Breast epithelium (tissue), 4 donors: ENCODE data around the gene PKM. TPM values are rescaled to one million over a fixed set of nuclear protein-coding genes. Genes with fewer than 3 reads are reported as not detected.

ENCODE experiments used
- DNase-seq, 2 donors: peaks; one replicate each; pipeline ENCODE4 v3.0.0-alpha.2; 2019; ENCODE audit warnings: low spot score in 2 of 2
- H3K27ac ChIP-seq, 2 donors: fragments of 200-600 bp; sonication (generic) in 1 of 2; one replicate each; pipeline ENCODE4 v1.5.1; 2016 to 2019; ENCODE audit warnings: mild to moderate bottlenecking in 1 of 2
- H3K27me3 ChIP-seq, 2 donors: fragments of 200-600 bp; sonication (generic) in 1 of 2; one replicate each; pipeline versions ENCODE4 v1.5.1 to v1.6.0; 2017 to 2019; ENCODE audit warnings: control low read depth in 1 of 2, mild to moderate bottlenecking in 1 of 2
- H3K36me3 ChIP-seq: fragments of 200-600 bp; one replicate; pipeline ENCODE4 v1.5.1; 2019
- H3K4me1 ChIP-seq, 2 donors: fragments of 200-600 bp; sonication (generic); one replicate each; pipeline ENCODE4 v1.5.1; 2016 to 2019; ENCODE audit warnings: control low read depth in 1 of 2
- H3K4me3 ChIP-seq, 3 donors: fragments of 200-600 bp; sonication (generic); 1 replicate in 2 of 3; 2 replicates in 1 of 3; pipeline ENCODE4 v1.5.1; 2016 to 2019; ENCODE audit warnings: mild to moderate bottlenecking in 3 of 3, moderate library complexity in 2 of 3
- H3K9me3 ChIP-seq, 2 donors: fragments of 200-600 bp; sonication (generic) in 1 of 2; one replicate each; pipeline ENCODE4 v1.5.1; 2016 to 2019; ENCODE audit warnings: control low read depth in 1 of 2
- CTCF ChIP-seq, 3 donors: fragments of 450-650 bp; IDR thresholded peaks; one replicate each; pipeline ENCODE4 v1.5.1; 2016 to 2017; ENCODE audit warnings: antibody characterized with exemption in 3 of 3, mild to moderate bottlenecking in 3 of 3, moderate library complexity in 3 of 3
- POLR2A ChIP-seq: fragments of 450-650 bp; IDR thresholded peaks from one replicate; pipeline ENCODE4 v1.6.1; 2016; ENCODE audit warnings: antibody characterized with exemption, mild to moderate bottlenecking, moderate library complexity
- POLR2AphosphoS5 ChIP-seq, 3 donors: sonication (generic); formaldehyde crosslinking; IDR thresholded peaks; one replicate each; pipeline ENCODE4 v1.6.1; 2017; ENCODE audit warnings: antibody characterized with exemption in 3 of 3
- intact Hi-C: fragments of 100-400 bp; cut with DNase I; formaldehyde crosslinking; loops from one replicate; pipeline ENCODE4 v1.15.1; 2023; ENCODE audit warnings: low total_unique reads
- total RNA-seq, 3 donors: library from RNA; depleted of rRNA; stranded (reverse); fragments of >200 nt; gene quantifications; one replicate each; pipeline ENCODE4 v1.1.0, GENCODE V29; 2016

The PKM gene
- total RNA-seq, 3 donors from 2014 or later = 212 to 476 (median 367) TPM

GRCh38 chr15:72199721-72200212 is 31.2 kb downstream of the PKM start:
- peaks cover 14% of the 10 kb centered on the region for H3K36me3 ChIP-seq
- peaks cover 6 to 12% of the 10 kb centered on the region in 2 donors for H3K4me1 ChIP-seq
- H3K27me3 ChIP-seq = no peaks in the 10 kb centered on the region
- peak; percentile 76 to 81 for DNase-seq
- no peaks in the 10 kb centered on the region for H3K9me3 ChIP-seq
- TF ChIP-seq POLR2A (no peak), POLR2AphosphoS5 (IDR thresholded peaks at IDR 0.05) (peak in 1 of 3 donors; percentile 64), CTCF (IDR thresholded peaks at IDR 0.05) (peak; percentile 80 to 93 (median 86))
- peak overlapping the region; percentile 17 to 30 for H3K27ac ChIP-seq
- H3K4me3 ChIP-seq = no peak overlapping the region
- intact Hi-C loops = loop anchor here (10.0 kb wide), 1 partner anchor 75 kb away; the partner anchor contains the start of gene PARP6

DNA sequence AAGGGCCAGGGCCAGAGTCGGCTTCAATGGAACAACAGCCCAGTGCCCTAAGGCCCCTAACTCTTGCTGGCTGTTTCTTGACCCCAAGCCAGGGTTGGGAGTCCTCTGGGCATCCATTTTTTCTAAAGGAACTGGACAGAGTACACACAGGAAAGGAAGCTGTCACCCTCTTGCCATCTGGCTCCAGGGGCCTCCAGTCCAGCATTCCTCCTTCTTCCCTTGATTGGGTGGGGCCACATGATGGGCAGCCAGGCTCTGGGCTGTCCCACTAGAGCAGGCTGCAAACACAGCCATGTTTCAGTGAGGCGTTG is 31.8 kb downstream of the PKM start:
- Histone ChIP-seq H3K4me1 (peaks cover 6 to 11% of the 10 kb centered on the region in 2 donors), H3K9me3 (no peaks in the 10 kb centered on the region), H3K27ac (peak overlapping the region in 1 of 2 donors; percentile 30), H3K27me3 (no peaks in the 10 kb centered on the region), H3K36me3 (peaks cover 12% of the 10 kb centered on the region), H3K4me3 (no peak overlapping the region)
- DNase-seq = no peak
- no peak for TF ChIP-seq POLR2A
- TF ChIP-seq POLR2AphosphoS5 (IDR thresholded peaks at IDR 0.05) = no peak
- no peak for TF ChIP-seq CTCF (IDR thresholded peaks at IDR 0.05)
- intact Hi-C loops = no loop called here

GRCh38 chr15:72198356-72199204 is 32.4 kb downstream of the PKM start:
- TF ChIP-seq POLR2A (no peak), CTCF (IDR thresholded peaks at IDR 0.05) (no peak), POLR2AphosphoS5 (IDR thresholded peaks at IDR 0.05) (no peak)
- intact Hi-C loops = no loop called here
- H3K27ac ChIP-seq = peak overlapping the region; percentile 84 to 90
- no peaks in the 10 kb centered on the region for H3K9me3 ChIP-seq
- peaks cover 4 to 5% of the 10 kb centered on the region in 2 donors for H3K4me1 ChIP-seq
- H3K27me3 ChIP-seq = no peaks in the 10 kb centered on the region
- peak in 1 of 2 donors; percentile 25 for DNase-seq
- H3K36me3 ChIP-seq = peaks cover 12% of the 10 kb centered on the region
- H3K4me3 ChIP-seq = peak overlapping the region in 1 of 3 donors; percentile 72

- no peak for DNase-seq
- intact Hi-C loops = no loop called here
Observed at GRCh38 chr15:72197460-72198355, 33.3 kb downstream of the PKM start, which contains the start of gene GRAMD2A. TSS of gene GRAMD2A (minus strand) at chr15:72197787.

More at GRCh38 chr15:72197460-72198355, 33.3 kb downstream of the PKM start, which contains the start of gene GRAMD2A:
- Histone ChIP-seq H3K4me1 (no peaks in the 10 kb centered on the region), H3K4me3 (peak within 1 kb of the TSS; percentile 44 to 72 (median 62)), H3K9me3 (no peaks in the 10 kb centered on the region), H3K27ac (peak within 1 kb of the TSS; percentile 84 to 90), H3K27me3 (no peaks in the 10 kb centered on the region), H3K36me3 (peaks cover 12% of the 10 kb centered on the region)
- TF ChIP-seq POLR2A (no peak), POLR2AphosphoS5 (IDR thresholded peaks at IDR 0.05) (peak in 1 of 3 donors; percentile 39), CTCF (IDR thresholded peaks at IDR 0.05) (no peak)
